A549 (cell line): ENCODE results near the gene VMA21. TPM values are rescaled to one million over a fixed set of nuclear protein-coding genes. Genes with fewer than 3 reads are reported as not detected.

Source experiments
- ATAC-seq, 2 experiments: fragments of 200-7000 bp in 1 of 2; fragments of >200 bp in 1 of 2; cut with Nextera tagmentation in 1 of 2; cut with Tn5 transposase in 1 of 2; 3 replicates each; pipeline versions ENCODE4 v1.8.0 to v1.9.1; 2018 to 2020; ENCODE audit warnings: mild to moderate bottlenecking in 1 of 2, moderate library complexity in 1 of 2
- CTCF ChIA-PET: fragments of 300-600 bp; sonication (Branson Sonifier 250); formaldehyde crosslinking; extraction: SDS; loops from one replicate; lab custom pipeline; 2021; ENCODE audit warnings: antibody characterized with exemption, inconsistent platforms; lab: Yijun Ruan, JAX
- POLR2A ChIA-PET: fragments of 350-600 bp; formaldehyde crosslinking; extraction: SDS; loops from one replicate; lab custom pipeline; 2021; ENCODE audit warnings: antibody characterized with exemption, inconsistent platforms; lab: Yijun Ruan, JAX
- DNase-seq, 2 experiments: peaks; one replicate each; pipeline versions ENCODE4 v3.0.0 to v3.0.0-alpha.2; 2011 to 2016; ENCODE audit warnings: low read depth in 1 of 2, low spot score in 1 of 2
- FAIRE-seq: peaks from 2 replicates; lab custom pipeline; 2011; peaks lifted over from hg19 to GRCh38; lab: Jason Lieb, UNC
- H3K27ac ChIP-seq, 2 experiments: fragments of >200 bp; sonication (Bioruptor Twin); formaldehyde crosslinking; 3 replicates each; pipeline ENCODE4 v1.5.1; 2016 to 2017
- H3K4me1 ChIP-seq: fragments of >200 bp; sonication (Bioruptor Twin); formaldehyde crosslinking; 3 replicates; pipeline ENCODE4 v1.6.1; 2016
- H3K4me2 ChIP-seq: fragments of >200 bp; sonication (Bioruptor Twin); formaldehyde crosslinking; 3 replicates; pipeline ENCODE4 v1.6.1; 2016
- H3K4me3 ChIP-seq: fragments of >200 bp; sonication (Bioruptor Twin); formaldehyde crosslinking; 3 replicates; pipeline ENCODE4 v1.5.1; 2016
- H3K9me3 ChIP-seq: fragments of >200 bp; sonication (Bioruptor Twin); formaldehyde crosslinking; 3 replicates; pipeline ENCODE4 v1.6.1; 2016
- BHLHE40 ChIP-seq: IDR thresholded peaks from 2 replicates; pipeline ENCODE4 v1.6.1; 2012; ENCODE audit warnings: low read depth, low read length, inconsistent platforms
- CBX8 ChIP-seq: fragments of 200-600 bp; sonication (generic); IDR thresholded peaks from 2 replicates; pipeline ENCODE4 v1.6.1; 2016
- CHD2 ChIP-seq: fragments of 150-350 bp; IDR thresholded peaks from 2 replicates; pipeline ENCODE4 v1.6.1; 2014; ENCODE audit warnings: low read length; ENCODE audit not compliant: partially characterized antibody
- EHF ChIP-seq: fragments of 250-450 bp; sonication (Bioruptor Pico); IDR thresholded peaks from 2 replicates; pipeline ENCODE4 v1.5.0; 2020; ENCODE audit warnings: mild to moderate bottlenecking
- EP300 ChIP-seq, 2 experiments: fragments of >200 bp; sonication (Bioruptor Twin); formaldehyde crosslinking; IDR thresholded peaks; 2 replicates in 1 of 2; 3 replicates in 1 of 2; pipeline ENCODE4 v1.6.1; 2016 to 2017
- FOSL2 ChIP-seq, 2 experiments: fragments of 450-650 bp in 1 of 2; fragments of >200 bp in 1 of 2; sonication (Bioruptor Twin) in 1 of 2; formaldehyde crosslinking; IDR thresholded peaks; 2 replicates each; pipeline versions ENCODE4 v1.5.0 to v1.6.1; 2016 to 2020; ENCODE audit warnings: mild to moderate bottlenecking in 1 of 2, moderate library complexity in 1 of 2
- FOXS1 ChIP-seq: fragments of 250-450 bp; sonication (Bioruptor Pico); IDR thresholded peaks from 2 replicates; pipeline ENCODE4 v1.5.0; 2020; ENCODE audit warnings: mild to moderate bottlenecking, moderate library complexity
- GATA3 ChIP-seq: IDR thresholded peaks from 2 replicates; pipeline ENCODE4 v1.6.1; 2012; ENCODE audit warnings: borderline replicate concordance
- HDAC2 ChIP-seq: fragments of 200-600 bp; sonication (generic); IDR thresholded peaks from 2 replicates; pipeline ENCODE4 v1.6.1; 2016
- HOXB13 ChIP-seq: fragments of 250-450 bp; sonication (Bioruptor Pico); IDR thresholded peaks from 2 replicates; pipeline ENCODE4 v1.5.0; 2020; ENCODE audit warnings: low read depth, mild to moderate bottlenecking, moderate library complexity
- HOXB5 ChIP-seq: fragments of 250-450 bp; sonication (Bioruptor Pico); IDR thresholded peaks from 2 replicates; pipeline ENCODE4 v1.5.0; 2020; ENCODE audit warnings: mild to moderate bottlenecking, moderate library complexity
- JUN ChIP-seq, 2 experiments: fragments of >200 bp; sonication (Bioruptor Twin); formaldehyde crosslinking; IDR thresholded peaks; 2 replicates in 1 of 2; 3 replicates in 1 of 2; pipeline ENCODE4 v1.6.1; 2016 to 2017
- JUNB ChIP-seq: fragments of >200 bp; sonication (Bioruptor Twin); formaldehyde crosslinking; IDR thresholded peaks from 2 replicates; pipeline ENCODE4 v1.6.1; 2016
- KDM1A ChIP-seq: fragments of 200-600 bp; sonication (generic); IDR thresholded peaks from 2 replicates; pipeline ENCODE4 v1.6.1; 2016; ENCODE audit warnings: low read depth, mild to moderate bottlenecking
- MAFK ChIP-seq: fragments of 450-650 bp; IDR thresholded peaks from 2 replicates; pipeline ENCODE4 v1.6.1; 2014; ENCODE audit not compliant: partially characterized antibody
- MYC ChIP-seq: IDR thresholded peaks from 2 replicates; pipeline ENCODE4 v1.6.1; 2012; ENCODE audit warnings: mild to moderate bottlenecking, inconsistent platforms, low read length, improper control_type of control experiment, borderline replicate concordance
- PHF8 ChIP-seq: fragments of 200-600 bp; sonication (generic); IDR thresholded peaks from 2 replicates; pipeline ENCODE4 v1.6.1; 2016; ENCODE audit warnings: low read depth, mild to moderate bottlenecking, antibody characterized with exemption, moderate library complexity, borderline replicate concordance
- POLR2AphosphoS2 ChIP-seq: conservative IDR thresholded peaks from 2 replicates; pipeline ENCODE4 v1.6.1; 2012; ENCODE audit warnings: low read length, improper control_type of control experiment, inconsistent platforms
- RAD21 ChIP-seq, 2 experiments: fragments of >200 bp in 1 of 2; sonication (Bioruptor Twin) in 1 of 2; formaldehyde crosslinking in 1 of 2; IDR thresholded peaks in 1 of 2; conservative IDR thresholded peaks in 1 of 2; 2 replicates in 1 of 2; 3 replicates in 1 of 2; pipeline ENCODE4 v1.6.1; 2012 to 2018; ENCODE audit warnings: inconsistent platforms in 1 of 2
- ZFP36 ChIP-seq: fragments of 450-650 bp; IDR thresholded peaks from 2 replicates; pipeline ENCODE4 v1.6.1; 2014; ENCODE audit warnings: borderline replicate concordance; ENCODE audit not compliant: partially characterized antibody
- ZNF302 ChIP-seq: fragments of 250-450 bp; sonication (Bioruptor Pico); IDR thresholded peaks from 2 replicates; pipeline ENCODE4 v1.9.0; 2021; ENCODE audit warnings: inconsistent platforms, mild to moderate bottlenecking, moderate library complexity
- WGBS: methylation state at CpG from one replicate; pipeline ENCODE4 v1.1.6; 2017; ENCODE audit errors: missing lambda C conversion rate; 5-methylcytosine and 5-hydroxymethylcytosine counted together
- polyA plus RNA-seq, 4 experiments: library from polyadenylated mRNA; depleted of rRNA in 3 of 4; stranded (reverse); fragments of >200 nt; fragmentation: RNase III in 1 of 4; extraction: RNeasy Plus Mini Kit Qiagen cat#74134 plus additional on column Dnase treatment in 1 of 4; gene quantifications; 2 replicates in 3 of 4; 3 replicates in 1 of 4; pipeline ENCODE4 v1.2.3, GENCODE V29; 2011 to 2017
- TF ChIP-seq, protein P1 (sequence below): IDR thresholded peaks from 2 replicates; pipeline ENCODE4 v1.6.1; 2012; ENCODE audit warnings: low read depth, borderline replicate concordance
- TF ChIP-seq, protein P2 (sequence below): fragments of >200 bp; sonication (Bioruptor Twin); formaldehyde crosslinking; IDR thresholded peaks from 2 replicates; pipeline ENCODE4 v1.6.1; 2016
- TF ChIP-seq, protein P3 (sequence below): fragments of 250-450 bp; sonication (Bioruptor Pico); IDR thresholded peaks from 2 replicates; pipeline ENCODE4 v1.5.0; 2020; ENCODE audit warnings: low read depth, mild to moderate bottlenecking, moderate library complexity
- TF ChIP-seq, protein P4 (sequence below): fragments of 200-600 bp; sonication (generic); IDR thresholded peaks from 2 replicates; pipeline ENCODE4 v1.6.1; 2016; ENCODE audit warnings: antibody characterized with exemption, mild to moderate bottlenecking, moderate library complexity
- TF ChIP-seq, protein P5 (sequence below): IDR thresholded peaks from 2 replicates; pipeline ENCODE4 v1.6.1; 2012
- TF ChIP-seq, protein P6 (sequence below): IDR thresholded peaks from 2 replicates; pipeline ENCODE4 v1.6.1; 2012

Gene VMA21
- polyA plus RNA-seq, 2 of the 4 experiments (the other 2 are of a cell fraction): 25.5 to 52.7 TPM

DNA sequence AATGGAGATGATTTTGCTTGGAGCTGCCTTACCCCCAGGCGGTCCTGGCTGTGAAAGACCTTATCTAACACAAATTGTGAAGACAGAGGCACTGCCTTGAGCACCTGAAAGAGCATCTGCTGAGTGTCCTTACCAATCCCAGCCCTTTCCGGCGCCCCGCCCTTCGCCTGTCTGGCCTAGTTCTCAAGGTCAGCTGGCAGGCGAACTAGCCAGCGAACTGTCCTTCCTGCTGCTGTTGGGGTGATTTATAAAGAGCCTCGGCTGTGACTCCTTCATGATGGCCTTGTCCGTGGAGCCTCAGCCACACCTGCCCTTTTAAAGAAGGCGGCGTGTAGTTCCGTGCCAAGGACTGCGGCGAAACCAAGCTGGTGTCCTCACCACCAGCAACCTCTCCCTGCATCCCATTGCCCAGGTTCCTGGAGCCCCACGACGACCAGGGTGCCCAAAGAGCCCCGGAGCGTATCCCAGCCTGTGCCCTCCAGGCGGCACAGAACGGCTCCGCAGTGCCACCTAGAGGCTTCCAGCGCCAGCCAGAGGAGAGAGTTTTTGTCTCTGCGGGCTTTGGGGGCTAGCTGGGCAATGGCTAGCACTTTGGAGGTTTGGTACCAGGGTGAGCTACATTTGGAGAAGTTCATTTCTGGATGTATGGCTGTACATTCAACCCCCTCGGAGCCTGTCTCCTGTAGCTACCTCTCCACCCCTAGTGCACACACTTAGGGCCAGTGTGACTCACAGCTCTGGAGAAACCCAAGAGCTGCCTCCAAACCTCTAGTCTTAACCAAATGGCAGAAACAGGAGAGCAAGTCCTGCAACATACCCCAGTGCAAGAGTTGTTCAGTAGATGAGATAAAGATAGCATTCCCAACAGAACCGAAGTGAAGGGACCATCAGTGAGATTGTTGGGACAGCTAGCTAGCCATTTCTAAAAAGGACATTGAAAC is 36.8 kb upstream of the VMA21 start (continued):
- TF ChIP-seq, protein P1, sequence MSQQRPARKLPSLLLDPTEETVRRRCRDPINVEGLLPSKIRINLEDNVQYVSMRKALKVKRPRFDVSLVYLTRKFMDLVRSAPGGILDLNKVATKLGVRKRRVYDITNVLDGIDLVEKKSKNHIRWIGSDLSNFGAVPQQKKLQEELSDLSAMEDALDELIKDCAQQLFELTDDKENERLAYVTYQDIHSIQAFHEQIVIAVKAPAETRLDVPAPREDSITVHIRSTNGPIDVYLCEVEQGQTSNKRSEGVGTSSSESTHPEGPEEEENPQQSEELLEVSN: no peak
- TF ChIP-seq KDM1A: no peak
- TF ChIP-seq EHF (CRISPR knock-in tag): no peak
- TF ChIP-seq MYC: no peak
- no peak for TF ChIP-seq HDAC2
- TF ChIP-seq JUN (IDR thresholded peaks at IDR 0.05): no peak
- TF ChIP-seq, protein P2, sequence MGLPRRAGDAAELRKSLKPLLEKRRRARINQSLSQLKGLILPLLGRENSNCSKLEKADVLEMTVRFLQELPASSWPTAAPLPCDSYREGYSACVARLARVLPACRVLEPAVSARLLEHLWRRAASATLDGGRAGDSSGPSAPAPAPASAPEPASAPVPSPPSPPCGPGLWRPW: no peak
- TF ChIP-seq EP300 (IDR thresholded peaks at IDR 0.05): no peak
- TF ChIP-seq, all 56 proteins: peak for 3

DNA sequence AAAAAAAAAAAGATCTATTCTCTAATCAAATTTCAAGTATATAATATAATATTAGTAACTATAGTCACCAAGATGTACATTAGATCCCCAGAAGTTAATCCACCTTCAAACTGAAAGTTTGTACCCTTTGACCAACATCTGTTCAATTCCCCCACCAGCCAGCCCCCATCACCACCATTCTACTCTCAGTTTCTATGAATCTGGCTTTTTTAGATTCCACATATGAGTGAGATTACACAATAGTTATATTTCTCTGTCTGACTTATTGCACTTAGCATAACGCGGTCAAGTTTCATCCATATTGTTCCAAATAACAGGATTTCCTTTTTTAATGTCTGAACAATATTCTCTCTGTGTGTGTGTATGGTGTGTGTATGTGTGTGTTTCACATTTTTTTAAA is 33.7 kb upstream of the VMA21 start:
- WGBS: 32% methylated on average over 2 of the region's 2 CpGs
- no peaks in the 10 kb centered on the region for H3K9me3 ChIP-seq
- FAIRE-seq: no peak
- H3K4me1 ChIP-seq: no peaks in the 10 kb centered on the region
- no peak for DNase-seq
- TF ChIP-seq, protein P3, sequence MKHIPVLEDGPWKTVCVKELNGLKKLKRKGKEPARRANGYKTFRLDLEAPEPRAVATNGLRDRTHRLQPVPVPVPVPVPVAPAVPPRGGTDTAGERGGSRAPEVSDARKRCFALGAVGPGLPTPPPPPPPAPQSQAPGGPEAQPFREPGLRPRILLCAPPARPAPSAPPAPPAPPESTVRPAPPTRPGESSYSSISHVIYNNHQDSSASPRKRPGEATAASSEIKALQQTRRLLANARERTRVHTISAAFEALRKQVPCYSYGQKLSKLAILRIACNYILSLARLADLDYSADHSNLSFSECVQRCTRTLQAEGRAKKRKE (CRISPR knock-in tag): no peak
- TF ChIP-seq PHF8 (no peak), MAFK (no peak), GATA3 (no peak), EP300 (IDR thresholded peaks at IDR 0.05) (no peak), JUNB (no peak), CBX8 (no peak), POLR2AphosphoS2 (no peak), FOSL2 (IDR thresholded peaks at IDR 0.05) (no peak), FOSL2 (CRISPR knock-in tag; IDR thresholded peaks at IDR 0.05) (no peak), FOXS1 (no peak), BHLHE40 (no peak), HOXB5 (CRISPR knock-in tag) (no peak), RAD21 (conservative IDR thresholded peaks at IDR 0.05 in 1 of 2, IDR thresholded peaks at IDR 0.05 in 1 of 2) (no peak), CHD2 (no peak), ZFP36 (no peak), HOXB13 (no peak), ZNF302 (CRISPR knock-in tag) (no peak)
- TF ChIP-seq, protein P4, sequence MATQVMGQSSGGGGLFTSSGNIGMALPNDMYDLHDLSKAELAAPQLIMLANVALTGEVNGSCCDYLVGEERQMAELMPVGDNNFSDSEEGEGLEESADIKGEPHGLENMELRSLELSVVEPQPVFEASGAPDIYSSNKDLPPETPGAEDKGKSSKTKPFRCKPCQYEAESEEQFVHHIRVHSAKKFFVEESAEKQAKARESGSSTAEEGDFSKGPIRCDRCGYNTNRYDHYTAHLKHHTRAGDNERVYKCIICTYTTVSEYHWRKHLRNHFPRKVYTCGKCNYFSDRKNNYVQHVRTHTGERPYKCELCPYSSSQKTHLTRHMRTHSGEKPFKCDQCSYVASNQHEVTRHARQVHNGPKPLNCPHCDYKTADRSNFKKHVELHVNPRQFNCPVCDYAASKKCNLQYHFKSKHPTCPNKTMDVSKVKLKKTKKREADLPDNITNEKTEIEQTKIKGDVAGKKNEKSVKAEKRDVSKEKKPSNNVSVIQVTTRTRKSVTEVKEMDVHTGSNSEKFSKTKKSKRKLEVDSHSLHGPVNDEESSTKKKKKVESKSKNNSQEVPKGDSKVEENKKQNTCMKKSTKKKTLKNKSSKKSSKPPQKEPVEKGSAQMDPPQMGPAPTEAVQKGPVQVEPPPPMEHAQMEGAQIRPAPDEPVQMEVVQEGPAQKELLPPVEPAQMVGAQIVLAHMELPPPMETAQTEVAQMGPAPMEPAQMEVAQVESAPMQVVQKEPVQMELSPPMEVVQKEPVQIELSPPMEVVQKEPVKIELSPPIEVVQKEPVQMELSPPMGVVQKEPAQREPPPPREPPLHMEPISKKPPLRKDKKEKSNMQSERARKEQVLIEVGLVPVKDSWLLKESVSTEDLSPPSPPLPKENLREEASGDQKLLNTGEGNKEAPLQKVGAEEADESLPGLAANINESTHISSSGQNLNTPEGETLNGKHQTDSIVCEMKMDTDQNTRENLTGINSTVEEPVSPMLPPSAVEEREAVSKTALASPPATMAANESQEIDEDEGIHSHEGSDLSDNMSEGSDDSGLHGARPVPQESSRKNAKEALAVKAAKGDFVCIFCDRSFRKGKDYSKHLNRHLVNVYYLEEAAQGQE: no peak
- TF ChIP-seq, protein P5, sequence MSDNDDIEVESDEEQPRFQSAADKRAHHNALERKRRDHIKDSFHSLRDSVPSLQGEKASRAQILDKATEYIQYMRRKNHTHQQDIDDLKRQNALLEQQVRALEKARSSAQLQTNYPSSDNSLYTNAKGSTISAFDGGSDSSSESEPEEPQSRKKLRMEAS: no peak
- TF ChIP-seq, protein P6, sequence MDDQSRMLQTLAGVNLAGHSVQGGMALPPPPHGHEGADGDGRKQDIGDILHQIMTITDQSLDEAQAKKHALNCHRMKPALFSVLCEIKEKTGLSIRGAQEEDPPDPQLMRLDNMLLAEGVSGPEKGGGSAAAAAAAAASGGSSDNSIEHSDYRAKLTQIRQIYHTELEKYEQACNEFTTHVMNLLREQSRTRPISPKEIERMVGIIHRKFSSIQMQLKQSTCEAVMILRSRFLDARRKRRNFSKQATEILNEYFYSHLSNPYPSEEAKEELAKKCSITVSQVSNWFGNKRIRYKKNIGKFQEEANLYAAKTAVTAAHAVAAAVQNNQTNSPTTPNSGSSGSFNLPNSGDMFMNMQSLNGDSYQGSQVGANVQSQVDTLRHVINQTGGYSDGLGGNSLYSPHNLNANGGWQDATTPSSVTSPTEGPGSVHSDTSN: no peak
- TF ChIP-seq, all 56 proteins: peak for 0
- Histone ChIP-seq H3K4me2 (no peak overlapping the region), H3K27ac (no peak overlapping the region), H3K4me3 (no peak overlapping the region)
- no peak for ATAC-seq
- POLR2A ChIA-PET: no interaction called here
- CTCF ChIA-PET: interaction anchor here (0.7 kb wide), 1 partner anchor 438 kb away, joined by 3 read pairs; no protein-coding TSS in a partner anchor
